ENCODE data around the gene SND1. TPM values are rescaled to one million over a fixed set of nuclear protein-coding genes. Genes with fewer than 3 reads are reported as not detected.

The SND1 gene
- total and polyA plus RNA-seq, 2 donors (not counting 3 experiments of a cell fraction or from before 2014, with no cell fraction given): 116 to 249 TPM

DNA sequence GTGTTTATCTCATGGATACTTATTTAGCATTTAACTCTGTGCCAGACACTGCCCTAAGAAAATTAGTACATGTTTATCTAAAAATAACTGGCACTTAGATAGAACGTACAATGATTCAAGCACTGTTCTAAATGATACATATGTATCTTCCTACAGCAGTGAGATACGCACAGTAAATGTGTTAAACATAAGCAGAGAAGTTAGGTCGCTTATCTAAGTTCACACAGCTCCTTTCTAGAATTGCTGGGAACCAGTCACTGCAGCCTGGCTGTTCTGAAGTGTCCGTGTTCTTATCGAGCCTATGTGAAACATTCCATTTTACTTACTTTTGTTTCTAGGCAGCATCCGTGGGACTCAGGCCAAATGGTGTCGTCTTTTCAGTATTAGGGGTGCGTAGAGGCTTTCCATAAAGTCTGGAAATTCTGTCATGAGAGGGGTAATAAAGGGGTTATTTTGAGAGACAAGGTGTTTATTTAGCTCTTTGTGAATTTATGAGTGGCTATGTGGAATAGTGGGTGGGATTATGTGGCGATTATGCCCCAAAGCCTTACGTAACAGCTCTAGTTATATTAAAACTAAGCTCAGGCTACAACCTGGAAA is 186.9 kb downstream of the SND1 start:
- Histone ChIP-seq H3K9ac (replicated peaks; ENCODE audit: extremely low read depth, insufficient read depth, low read length) (no peak overlapping the region), H4K20me1 (replicated peaks; ENCODE audit: control insufficient read depth, extremely low read depth, insufficient read depth, low read length) (no peaks in the 10 kb centered on the region), H3K79me2 (ENCODE audit: control insufficient read depth, insufficient read depth, low read length) (peaks cover 28% of the 10 kb centered on the region), H3K9me3 (replicated peaks; ENCODE audit: control insufficient read depth, insufficient read depth, low read length) (no peaks in the 10 kb centered on the region), H2AFZ (ENCODE audit: low read depth, low read length) (no peak overlapping the region), H3K4me3 (replicated peaks in 1 of 3; ENCODE audit: insufficient read depth in 1 of 3, low read depth in 1 of 3, low read length in 3 of 3) (no peak overlapping the region), H3K36me3 (ENCODE audit: control insufficient read depth in 2 of 2, extremely low read depth in 1 of 2, insufficient read depth in 2 of 2, low read length in 2 of 2) (no peaks in the 10 kb centered on the region), H3K9me1 (replicated peaks; ENCODE audit: control insufficient read depth, extremely low read depth, insufficient read depth, low read length) (no peaks in the 10 kb centered on the region), H3K4me1 (ENCODE audit: control insufficient read depth, extremely low read depth, insufficient read depth, low read length) (peaks cover 6% of the 10 kb centered on the region), H3K4me2 (ENCODE audit: insufficient read depth, low read length) (no peak overlapping the region), H3K27ac (ENCODE audit: insufficient read depth, low read depth, low read length) (no peak overlapping the region), H3K27me3 (ENCODE audit: control insufficient read depth in 2 of 2, insufficient read depth in 2 of 2, low read length in 2 of 2) (no peaks in the 10 kb centered on the region)
- intact Hi-C loops (cut with micrococcal nuclease): no loop called here
- no peak for TF ChIP-seq MYC (IDR thresholded peaks at IDR 0.05; ENCODE audit: low read depth, low read length)
- TF ChIP-seq, protein P1, sequence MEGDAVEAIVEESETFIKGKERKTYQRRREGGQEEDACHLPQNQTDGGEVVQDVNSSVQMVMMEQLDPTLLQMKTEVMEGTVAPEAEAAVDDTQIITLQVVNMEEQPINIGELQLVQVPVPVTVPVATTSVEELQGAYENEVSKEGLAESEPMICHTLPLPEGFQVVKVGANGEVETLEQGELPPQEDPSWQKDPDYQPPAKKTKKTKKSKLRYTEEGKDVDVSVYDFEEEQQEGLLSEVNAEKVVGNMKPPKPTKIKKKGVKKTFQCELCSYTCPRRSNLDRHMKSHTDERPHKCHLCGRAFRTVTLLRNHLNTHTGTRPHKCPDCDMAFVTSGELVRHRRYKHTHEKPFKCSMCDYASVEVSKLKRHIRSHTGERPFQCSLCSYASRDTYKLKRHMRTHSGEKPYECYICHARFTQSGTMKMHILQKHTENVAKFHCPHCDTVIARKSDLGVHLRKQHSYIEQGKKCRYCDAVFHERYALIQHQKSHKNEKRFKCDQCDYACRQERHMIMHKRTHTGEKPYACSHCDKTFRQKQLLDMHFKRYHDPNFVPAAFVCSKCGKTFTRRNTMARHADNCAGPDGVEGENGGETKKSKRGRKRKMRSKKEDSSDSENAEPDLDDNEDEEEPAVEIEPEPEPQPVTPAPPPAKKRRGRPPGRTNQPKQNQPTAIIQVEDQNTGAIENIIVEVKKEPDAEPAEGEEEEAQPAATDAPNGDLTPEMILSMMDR (IDR thresholded peaks at IDR 0.05; ENCODE audit: extremely low read depth in 1 of 2, insufficient read depth in 1 of 2, low read depth in 1 of 2, low read length in 2 of 2): no peak
- TF ChIP-seq EZH2 (IDR thresholded peaks at IDR 0.05; ENCODE audit: borderline replicate concordance, low read depth, low read length, severe bottlenecking): no peak
- TF ChIP-seq GATA2 (IDR thresholded peaks at IDR 0.05; ENCODE audit: insufficient read depth, insufficient read length, low read depth, low read length): no peak
- TF ChIP-seq FOS (IDR thresholded peaks at IDR 0.05; ENCODE audit: borderline replicate concordance, insufficient read depth, low read length): no peak
- no peak for TF ChIP-seq POLR2A (IDR thresholded peaks at IDR 0.05; ENCODE audit: low read depth, low read length)
- no peak for TF ChIP-seq POLR2AphosphoS5 (IDR thresholded peaks at IDR 0.05; ENCODE audit: insufficient read depth, low read depth, low read length)
- TF ChIP-seq JUN (IDR thresholded peaks at IDR 0.05; ENCODE audit: borderline replicate concordance, insufficient read depth, insufficient read length, low read depth): no peak
- TF ChIP-seq, protein P2, sequence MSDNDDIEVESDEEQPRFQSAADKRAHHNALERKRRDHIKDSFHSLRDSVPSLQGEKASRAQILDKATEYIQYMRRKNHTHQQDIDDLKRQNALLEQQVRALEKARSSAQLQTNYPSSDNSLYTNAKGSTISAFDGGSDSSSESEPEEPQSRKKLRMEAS (IDR thresholded peaks at IDR 0.05; ENCODE audit: insufficient read depth, insufficient read length): no peak
- no peak for FAIRE-seq
- no peak for DNase-seq (ENCODE audit: low read depth, low spot score)
- POLR2A ChIA-PET: no interaction called here
- dilution Hi-C loops (cut with MboI; ENCODE audit: extremely low pct_ligation_motif_present, low sequenced_read_pairs): no loop called here
- BruUV-seq (replicated peaks): no TSS peak
- CTCF ChIA-PET: interaction anchor here (1.3 kb wide), 1 partner anchor 17 kb away, joined by 5 read pairs; no protein-coding TSS in a partner anchor

All from endothelial cell of umbilical vein (primary cell).